GM12864 (cell line): ENCODE data around the gene BTN3A1.

Experiments
- DNase-seq: peaks from one replicate; pipeline ENCODE4 v3.0.0-alpha.2; 2011; ENCODE audit warnings: low read depth
- H3K4me3 ChIP-seq: 2 replicates; pipeline ENCODE4 v1.5.1; 2011; ENCODE audit warnings: mild to moderate bottlenecking, low read depth, low read length, control low read depth
- CTCF ChIP-seq: IDR thresholded peaks from 2 replicates; pipeline ENCODE4 v1.5.1; 2011; ENCODE audit warnings: low read depth, mild to moderate bottlenecking, moderate library complexity, low read length, control low read depth, inconsistent platforms; ENCODE audit errors: missing control alignments

Gene BTN3A1

GRCh38 chr6:26388441-26388840 lies 13.6 kb upstream of the BTN3A1 start:
- no peak overlapping the region for H3K4me3 ChIP-seq
- no peak for TF ChIP-seq CTCF
- DNase-seq, result no peak

- no peak overlapping the region for H3K4me3 ChIP-seq
- no peak for DNase-seq
- TF ChIP-seq CTCF, result no peak
Measured at GRCh38 chr6:26389349-26389894, 12.7 kb upstream of the BTN3A1 start.

GRCh38 chr6:26390531-26390930 lies 11.5 kb upstream of the BTN3A1 start:
- no peak for DNase-seq
- H3K4me3 ChIP-seq, result no peak overlapping the region
- TF ChIP-seq CTCF, result no peak

GRCh38 chr6:26392932-26393636 lies 9.0 kb upstream of the BTN3A1 start:
- TF ChIP-seq CTCF, result no peak
- H3K4me3 ChIP-seq, result no peak overlapping the region
- DNase-seq, result no peak

- DNase-seq, result no peak
- no peak overlapping the region for H3K4me3 ChIP-seq
- no peak for TF ChIP-seq CTCF
Measured at GRCh38 chr6:26394289-26394688, 7.8 kb upstream of the BTN3A1 start.

- no peak for TF ChIP-seq CTCF
- no peak for DNase-seq
- H3K4me3 ChIP-seq, result no peak overlapping the region
Measured at GRCh38 chr6:26398555-26398954, 3.5 kb upstream of the BTN3A1 start.

GRCh38 chr6:26400626-26401025 lies 1.4 kb upstream of the BTN3A1 start:
- TF ChIP-seq CTCF, result no peak
- H3K4me3 ChIP-seq, result no peak overlapping the region
- DNase-seq, result no peak
